GM23248 (cell line): ENCODE data around the gene COL11A2. TPM values are rescaled to one million over a fixed set of nuclear protein-coding genes. Genes with fewer than 3 reads are reported as not detected.
A peak's percentile ranks its signal among the peaks of the same experiment; 100 is the strongest.

Experiments
- DNase-seq: peaks from one replicate; pipeline ENCODE4 v3.0.0-alpha.2; 2015
- H2AFZ ChIP-seq: fragments of 200-600 bp; sonication (generic); 2 replicates; pipeline ENCODE4 v1.6.1; 2016; ENCODE audit warnings: antibody characterized with exemption
- H3F3A ChIP-seq: fragments of 200-600 bp; sonication (generic); 2 replicates; pipeline ENCODE4 v1.6.1; 2016; ENCODE audit warnings: mild to moderate bottlenecking, antibody characterized with exemption, mixed run types; ENCODE audit not compliant: insufficient read depth
- H3K27ac ChIP-seq: fragments of 200-600 bp; sonication (generic); 2 replicates; pipeline ENCODE4 v1.5.1; 2016; ENCODE audit warnings: mild to moderate bottlenecking
- H3K27me3 ChIP-seq: fragments of 200-600 bp; sonication (generic); replicated peaks from 2 replicates; pipeline ENCODE4 v1.6.1; 2016; ENCODE audit warnings: mild to moderate bottlenecking; ENCODE audit not compliant: insufficient read depth
- H3K36me3 ChIP-seq: fragments of 200-600 bp; sonication (generic); 2 replicates; pipeline ENCODE4 v1.6.1; 2016; ENCODE audit warnings: low read depth, mild to moderate bottlenecking
- H3K4me1 ChIP-seq: fragments of 200-600 bp; sonication (generic); 2 replicates; pipeline ENCODE4 v1.6.1; 2016; ENCODE audit warnings: mild to moderate bottlenecking; ENCODE audit not compliant: insufficient read depth
- H3K4me2 ChIP-seq: fragments of 200-600 bp; sonication (generic); one replicate; pipeline ENCODE4 v1.6.1; 2016; ENCODE audit warnings: mild to moderate bottlenecking; ENCODE audit not compliant: unreplicated experiment
- H3K4me3 ChIP-seq: fragments of 200-600 bp; sonication (generic); 2 replicates; pipeline ENCODE4 v1.5.1; 2016; ENCODE audit warnings: mild to moderate bottlenecking
- H3K79me2 ChIP-seq: fragments of 200-600 bp; sonication (generic); 2 replicates; pipeline ENCODE4 v1.6.1; 2016; ENCODE audit warnings: mild to moderate bottlenecking; ENCODE audit not compliant: insufficient read depth
- H3K9ac ChIP-seq: fragments of 200-600 bp; sonication (generic); 2 replicates; pipeline ENCODE4 v1.6.1; 2016; ENCODE audit warnings: mild to moderate bottlenecking
- H3K9me2 ChIP-seq: fragments of 200-600 bp; sonication (generic); 2 replicates; pipeline ENCODE4 v1.6.1; 2016; ENCODE audit warnings: mixed run types, mild to moderate bottlenecking, moderate library complexity; ENCODE audit not compliant: insufficient read depth
- H3K9me3 ChIP-seq: fragments of 200-600 bp; sonication (generic); one replicate; pipeline ENCODE4 v1.6.1; 2017; ENCODE audit warnings: low read depth
- H4K20me1 ChIP-seq: fragments of 200-600 bp; sonication (generic); 2 replicates; pipeline ENCODE4 v1.6.0; 2016; ENCODE audit not compliant: insufficient read depth
- EZH2 ChIP-seq: fragments of 200-600 bp; sonication (generic); IDR thresholded peaks from 2 replicates; pipeline ENCODE4 v1.6.1; 2018; ENCODE audit warnings: antibody characterized with exemption, mild to moderate bottlenecking; ENCODE audit not compliant: insufficient read depth, poor library complexity, severe bottlenecking
- EZH2phosphoT487 ChIP-seq: fragments of 200-600 bp; sonication (generic); IDR thresholded peaks from 2 replicates; pipeline ENCODE4 v1.6.1; 2018; ENCODE audit warnings: antibody characterized with exemption, moderate library complexity, mild to moderate bottlenecking, low read depth; ENCODE audit not compliant: insufficient read depth
- WGBS, 2 experiments: methylation state at CpG; one replicate each; pipeline ENCODE4 v1.1.6; 2015 to 2017; ENCODE audit warnings: low lambda C conversion rate in 2 of 2, low coverage in 1 of 2; ENCODE audit errors: missing lambda C conversion rate in 2 of 2; 5-methylcytosine and 5-hydroxymethylcytosine counted together
- in situ Hi-C: fragments of 300-500 bp; cut with MboI; formaldehyde crosslinking; loops from 2 replicates; pipeline ENCODE4 v1.15.0; 2020
- polyA plus RNA-seq: library from polyadenylated mRNA; unstranded; fragments of >200 nt; fragmentation: Nextera tagmentation; extraction: Ambion mirVana; gene quantifications from 2 replicates; pipeline ENCODE4 v1.2.1, GENCODE V29; 2016
- total RNA-seq: library from RNA; depleted of rRNA; stranded (reverse); fragments of >200 nt; shearing (Covaris generic); gene quantifications from 2 replicates; pipeline ENCODE4 v1.2.3, GENCODE V29; 2014

The COL11A2 gene
- total and polyA plus RNA-seq, 2 experiments from 2014 or later, result 0.31 to 0.32 TPM

- in situ Hi-C loops, result no loop called here
- no peaks in the 10 kb centered on the region for H3K79me2 ChIP-seq
- H3K27me3 ChIP-seq, result peaks cover 37% of the 10 kb centered on the region
- H3K9ac ChIP-seq, result no peak overlapping the region
- H3K27ac ChIP-seq, result no peak overlapping the region
- no peak for DNase-seq
- no peak overlapping the region for H2AFZ ChIP-seq
- no peaks in the 10 kb centered on the region for H3K9me3 ChIP-seq
- H3F3A ChIP-seq, result no peaks in the 10 kb centered on the region
- H4K20me1 ChIP-seq, result no peaks in the 10 kb centered on the region
- no peaks in the 10 kb centered on the region for H3K9me2 ChIP-seq
- 31 to 47% methylated on average over 4 of the region's 4 CpGs for WGBS, 2 experiments
- TF ChIP-seq EZH2phosphoT487 (no peak), EZH2 (no peak)
- no peak overlapping the region for H3K4me2 ChIP-seq
- H3K36me3 ChIP-seq, result no peaks in the 10 kb centered on the region
- H3K4me3 ChIP-seq, result no peak overlapping the region
- no peaks in the 10 kb centered on the region for H3K4me1 ChIP-seq
These were observed 55.9 kb downstream of the COL11A2 start for GRCh38 chr6:33136310-33136900.

GRCh38 chr6:33132081-33132524 is 60.2 kb downstream of the COL11A2 start:
- H3K4me1 ChIP-seq, result no peaks in the 10 kb centered on the region
- H3K27me3 ChIP-seq, result peaks cover 35% of the 10 kb centered on the region
- no peaks in the 10 kb centered on the region for H3K9me2 ChIP-seq
- H2AFZ ChIP-seq, result no peak overlapping the region
- TF ChIP-seq EZH2phosphoT487, result no peak
- no peak for TF ChIP-seq EZH2
- peak; percentile 61 for DNase-seq
- no peaks in the 10 kb centered on the region for H3K9me3 ChIP-seq
- WGBS, 2 experiments, result 16 to 18% methylated on average over 8 of the region's 8 CpGs
- H3K4me2 ChIP-seq, result no peak overlapping the region
- no peak overlapping the region for H3K9ac ChIP-seq
- in situ Hi-C loops, result no loop called here
- H3K27ac ChIP-seq, result peak overlapping the region; percentile 26; the same call in 1 of the 2 replicates
- H3K79me2 ChIP-seq, result no peaks in the 10 kb centered on the region
- no peaks in the 10 kb centered on the region for H3F3A ChIP-seq
- no peaks in the 10 kb centered on the region for H4K20me1 ChIP-seq
- H3K36me3 ChIP-seq, result no peaks in the 10 kb centered on the region
- H3K4me3 ChIP-seq, result no peak overlapping the region

- H4K20me1 ChIP-seq, result no peaks in the 10 kb centered on the region
- H3K4me3 ChIP-seq, result no peak overlapping the region
- no peaks in the 10 kb centered on the region for H3K9me2 ChIP-seq
- in situ Hi-C loops, result no loop called here
- no peak overlapping the region for H3K4me2 ChIP-seq
- H3K27me3 ChIP-seq, result peaks cover 24% of the 10 kb centered on the region
- no peaks in the 10 kb centered on the region for H3F3A ChIP-seq
- WGBS, 2 experiments, result 37 to 54% methylated on average over 3 of the region's 3 CpGs
- no peaks in the 10 kb centered on the region for H3K9me3 ChIP-seq
- H3K79me2 ChIP-seq, result no peaks in the 10 kb centered on the region
- no peak overlapping the region for H3K27ac ChIP-seq
- no peak for TF ChIP-seq EZH2phosphoT487
- no peak for TF ChIP-seq EZH2
- no peak for DNase-seq
- H3K9ac ChIP-seq, result no peak overlapping the region
- no peaks in the 10 kb centered on the region for H3K36me3 ChIP-seq
- H3K4me1 ChIP-seq, result no peaks in the 10 kb centered on the region
- H2AFZ ChIP-seq, result no peak overlapping the region
These were observed 63.9 kb downstream of the COL11A2 start for GRCh38 chr6:33128318-33128717.

GRCh38 chr6:33126101-33126714 is 66.1 kb downstream of the COL11A2 start:
- Histone ChIP-seq H3K4me3 (no peak overlapping the region), H2AFZ (no peak overlapping the region), H3K4me1 (no peaks in the 10 kb centered on the region), H3K9me2 (no peaks in the 10 kb centered on the region), H3K4me2 (no peak overlapping the region), H4K20me1 (no peaks in the 10 kb centered on the region), H3K36me3 (no peaks in the 10 kb centered on the region), H3K27me3 (peaks cover 22% of the 10 kb centered on the region), H3K9me3 (no peaks in the 10 kb centered on the region), H3F3A (no peaks in the 10 kb centered on the region), H3K79me2 (no peaks in the 10 kb centered on the region), H3K27ac (no peak overlapping the region), H3K9ac (no peak overlapping the region)
- TF ChIP-seq EZH2phosphoT487, result no peak
- TF ChIP-seq EZH2, result no peak
- in situ Hi-C loops, result no loop called here
- DNase-seq, result peak; percentile 81
- 39 to 41% methylated on average over 5 of the region's 5 CpGs for WGBS, 2 experiments
